ENCODE data around the gene THADA. TPM values are rescaled to one million over a fixed set of nuclear protein-coding genes. Genes with fewer than 3 reads are reported as not detected.

THADA gene
- total and polyA plus RNA-seq, 2 experiments from 2014 or later: 10.8 to 18.8 TPM

DNA sequence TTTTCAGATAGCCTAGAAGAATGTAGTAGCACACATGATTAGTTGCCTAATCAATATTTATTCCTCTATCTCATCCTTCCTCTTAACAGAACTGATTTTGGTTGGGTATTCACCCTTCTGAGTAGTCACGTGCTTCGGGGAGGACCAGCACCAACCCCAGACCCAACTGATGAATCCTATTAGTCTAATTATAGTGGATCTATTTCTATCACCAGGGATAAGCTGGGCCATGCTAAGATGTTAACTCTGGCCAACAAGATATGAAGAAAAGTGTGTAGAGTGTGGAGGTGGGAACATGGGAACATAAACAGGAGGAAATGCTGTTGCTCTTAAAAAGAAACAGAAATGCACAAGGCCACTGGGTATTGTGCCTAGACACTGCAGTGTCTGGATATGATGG lies 119.9 kb downstream of the THADA start:
- 94% methylated on average over 2 of the region's 2 CpGs for WGBS (ENCODE audit: low lambda C conversion rate, missing lambda C conversion rate)
- peaks cover 12% of the 10 kb centered on the region for H3K4me1 ChIP-seq (ENCODE audit: insufficient read depth)
- H4K20me1 ChIP-seq (ENCODE audit: insufficient read depth, poor library complexity, severe bottlenecking): no peaks in the 10 kb centered on the region
- TF ChIP-seq, protein P1, sequence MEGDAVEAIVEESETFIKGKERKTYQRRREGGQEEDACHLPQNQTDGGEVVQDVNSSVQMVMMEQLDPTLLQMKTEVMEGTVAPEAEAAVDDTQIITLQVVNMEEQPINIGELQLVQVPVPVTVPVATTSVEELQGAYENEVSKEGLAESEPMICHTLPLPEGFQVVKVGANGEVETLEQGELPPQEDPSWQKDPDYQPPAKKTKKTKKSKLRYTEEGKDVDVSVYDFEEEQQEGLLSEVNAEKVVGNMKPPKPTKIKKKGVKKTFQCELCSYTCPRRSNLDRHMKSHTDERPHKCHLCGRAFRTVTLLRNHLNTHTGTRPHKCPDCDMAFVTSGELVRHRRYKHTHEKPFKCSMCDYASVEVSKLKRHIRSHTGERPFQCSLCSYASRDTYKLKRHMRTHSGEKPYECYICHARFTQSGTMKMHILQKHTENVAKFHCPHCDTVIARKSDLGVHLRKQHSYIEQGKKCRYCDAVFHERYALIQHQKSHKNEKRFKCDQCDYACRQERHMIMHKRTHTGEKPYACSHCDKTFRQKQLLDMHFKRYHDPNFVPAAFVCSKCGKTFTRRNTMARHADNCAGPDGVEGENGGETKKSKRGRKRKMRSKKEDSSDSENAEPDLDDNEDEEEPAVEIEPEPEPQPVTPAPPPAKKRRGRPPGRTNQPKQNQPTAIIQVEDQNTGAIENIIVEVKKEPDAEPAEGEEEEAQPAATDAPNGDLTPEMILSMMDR (IDR thresholded peaks at IDR 0.05; ENCODE audit: poor library complexity): no peak
- TF ChIP-seq EZH2 (IDR thresholded peaks at IDR 0.05; ENCODE audit: borderline replicate concordance) (no peak), EZH2phosphoT487 (IDR thresholded peaks at IDR 0.05; ENCODE audit: low read depth, severe bottlenecking, unreplicated experiment) (no peak)
- no peak for DNase-seq (ENCODE audit: low spot score)
- no peak overlapping the region for H3K4me3 ChIP-seq
- H3K36me3 ChIP-seq (replicated peaks; ENCODE audit: insufficient read depth, low read depth): no peaks in the 10 kb centered on the region
- no peaks in the 10 kb centered on the region for H3K9me3 ChIP-seq (ENCODE audit: low read depth)
- H2AFZ ChIP-seq: no peak overlapping the region
- H3K4me2 ChIP-seq: no peak overlapping the region
- H3K27ac ChIP-seq: no peak overlapping the region
- H3K9me2 ChIP-seq (replicated peaks; ENCODE audit: insufficient read depth): no peaks in the 10 kb centered on the region
- H3K27me3 ChIP-seq: no peaks in the 10 kb centered on the region
- no peaks in the 10 kb centered on the region for H3K79me2 ChIP-seq

DNA sequence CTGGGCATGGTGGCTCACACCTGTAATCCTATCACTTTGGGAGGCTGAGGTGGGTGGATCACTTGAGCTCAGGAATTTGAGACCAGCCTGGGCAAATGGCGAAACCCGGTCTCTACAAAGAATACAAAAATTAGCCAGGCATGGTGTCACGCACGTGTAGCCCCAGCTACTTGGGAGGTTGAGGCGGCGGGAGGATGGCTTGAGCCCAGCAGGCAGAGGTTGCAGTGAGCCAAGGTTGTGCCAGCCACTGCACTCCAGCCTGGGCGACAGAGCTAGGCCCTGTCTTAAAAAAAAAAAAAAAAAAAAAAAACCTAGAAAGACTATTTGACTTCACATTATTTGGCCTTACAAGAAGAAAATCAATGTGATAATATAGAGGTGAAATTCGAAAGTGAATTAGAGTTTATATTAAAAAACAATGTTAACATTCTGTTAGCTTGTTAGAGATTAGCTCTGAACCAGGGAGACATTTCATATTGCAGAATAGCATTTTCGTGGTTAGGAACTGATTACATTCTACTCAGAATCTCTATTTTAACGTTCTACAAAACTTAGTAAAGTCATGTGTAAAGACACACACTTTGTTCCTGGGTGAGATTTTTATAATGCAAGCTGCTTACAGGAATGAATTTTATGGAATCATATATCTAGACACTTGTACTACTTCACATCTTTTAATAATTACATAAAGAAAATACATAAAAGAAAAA lies 120.5 kb downstream of the THADA start:
- H3K9me3 ChIP-seq (ENCODE audit: low read depth): no peaks in the 10 kb centered on the region
- H3K4me1 ChIP-seq (ENCODE audit: insufficient read depth): peaks cover 12% of the 10 kb centered on the region
- DNase-seq (ENCODE audit: low spot score): no peak
- no peak overlapping the region for H3K27ac ChIP-seq
- no peak overlapping the region for H2AFZ ChIP-seq
- H3K4me2 ChIP-seq: no peak overlapping the region
- WGBS (ENCODE audit: low lambda C conversion rate, missing lambda C conversion rate): 96% methylated on average over 10 of the region's 10 CpGs
- H3K36me3 ChIP-seq (replicated peaks; ENCODE audit: insufficient read depth, low read depth): no peaks in the 10 kb centered on the region
- no peak overlapping the region for H3K4me3 ChIP-seq
- H4K20me1 ChIP-seq (ENCODE audit: insufficient read depth, poor library complexity, severe bottlenecking): no peaks in the 10 kb centered on the region
- H3K9me2 ChIP-seq (replicated peaks; ENCODE audit: insufficient read depth): no peaks in the 10 kb centered on the region
- no peaks in the 10 kb centered on the region for H3K27me3 ChIP-seq
- no peaks in the 10 kb centered on the region for H3K79me2 ChIP-seq
- TF ChIP-seq EZH2phosphoT487 (IDR thresholded peaks at IDR 0.05; ENCODE audit: low read depth, severe bottlenecking, unreplicated experiment): no peak
- TF ChIP-seq, protein P1 (IDR thresholded peaks at IDR 0.05; ENCODE audit: poor library complexity): no peak
- TF ChIP-seq EZH2 (IDR thresholded peaks at IDR 0.05; ENCODE audit: borderline replicate concordance): no peak

DNA sequence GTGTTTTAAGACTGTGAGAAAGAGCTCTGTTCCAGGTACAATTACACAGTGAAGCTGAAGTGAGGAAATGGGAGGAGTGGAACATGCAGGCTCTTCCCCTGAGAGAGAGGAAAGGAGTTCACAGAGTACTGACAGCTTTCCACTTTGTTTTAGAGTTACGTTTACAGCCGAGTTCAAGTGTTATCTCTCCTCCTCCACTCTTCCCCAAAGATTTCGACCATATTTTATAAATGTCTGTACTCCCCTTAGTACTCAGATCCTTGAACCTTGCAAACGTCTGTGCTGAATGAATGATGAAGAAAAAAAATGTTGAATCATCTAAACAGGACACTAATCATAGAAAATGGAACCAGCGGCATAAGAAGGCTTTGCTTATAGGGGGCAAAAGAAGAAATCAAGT lies 121.6 kb downstream of the THADA start:
- H3K9me3 ChIP-seq (ENCODE audit: low read depth): no peaks in the 10 kb centered on the region
- peaks cover 12% of the 10 kb centered on the region for H3K4me1 ChIP-seq (ENCODE audit: insufficient read depth)
- H3K79me2 ChIP-seq: no peaks in the 10 kb centered on the region
- no peak overlapping the region for H3K4me3 ChIP-seq
- H2AFZ ChIP-seq: no peak overlapping the region
- no peaks in the 10 kb centered on the region for H3K9me2 ChIP-seq (replicated peaks; ENCODE audit: insufficient read depth)
- no peak overlapping the region for H3K4me2 ChIP-seq
- H4K20me1 ChIP-seq (ENCODE audit: insufficient read depth, poor library complexity, severe bottlenecking): no peaks in the 10 kb centered on the region
- TF ChIP-seq, protein P1 (IDR thresholded peaks at IDR 0.05; ENCODE audit: poor library complexity): no peak
- no peak for TF ChIP-seq EZH2 (IDR thresholded peaks at IDR 0.05; ENCODE audit: borderline replicate concordance)
- no peak for TF ChIP-seq EZH2phosphoT487 (IDR thresholded peaks at IDR 0.05; ENCODE audit: low read depth, severe bottlenecking, unreplicated experiment)
- WGBS (ENCODE audit: low lambda C conversion rate, missing lambda C conversion rate): 75% methylated on average over 5 of the region's 5 CpGs
- no peak overlapping the region for H3K27ac ChIP-seq
- no peak for DNase-seq (ENCODE audit: low spot score)
- no peaks in the 10 kb centered on the region for H3K36me3 ChIP-seq (replicated peaks; ENCODE audit: insufficient read depth, low read depth)
- no peaks in the 10 kb centered on the region for H3K27me3 ChIP-seq

Measured in hepatocyte (in vitro differentiated cells).